Astrocyte (in vitro differentiated cells and primary cell): ENCODE measurements around the gene PHF12.

Source experiments
- CTCF ChIP-seq: IDR thresholded peaks from 2 replicates; pipeline ENCODE4 v1.5.1; 2011; ENCODE audit warnings: low read depth, mild to moderate bottlenecking, inconsistent platforms, low read length, moderate library complexity; ENCODE audit not compliant: insufficient read depth
- EZH2 ChIP-seq: IDR thresholded peaks from 2 replicates; pipeline ENCODE4 v1.6.1; 2012; ENCODE audit warnings: mild to moderate bottlenecking, low read length, inconsistent platforms; ENCODE audit not compliant: insufficient read depth

DNA sequence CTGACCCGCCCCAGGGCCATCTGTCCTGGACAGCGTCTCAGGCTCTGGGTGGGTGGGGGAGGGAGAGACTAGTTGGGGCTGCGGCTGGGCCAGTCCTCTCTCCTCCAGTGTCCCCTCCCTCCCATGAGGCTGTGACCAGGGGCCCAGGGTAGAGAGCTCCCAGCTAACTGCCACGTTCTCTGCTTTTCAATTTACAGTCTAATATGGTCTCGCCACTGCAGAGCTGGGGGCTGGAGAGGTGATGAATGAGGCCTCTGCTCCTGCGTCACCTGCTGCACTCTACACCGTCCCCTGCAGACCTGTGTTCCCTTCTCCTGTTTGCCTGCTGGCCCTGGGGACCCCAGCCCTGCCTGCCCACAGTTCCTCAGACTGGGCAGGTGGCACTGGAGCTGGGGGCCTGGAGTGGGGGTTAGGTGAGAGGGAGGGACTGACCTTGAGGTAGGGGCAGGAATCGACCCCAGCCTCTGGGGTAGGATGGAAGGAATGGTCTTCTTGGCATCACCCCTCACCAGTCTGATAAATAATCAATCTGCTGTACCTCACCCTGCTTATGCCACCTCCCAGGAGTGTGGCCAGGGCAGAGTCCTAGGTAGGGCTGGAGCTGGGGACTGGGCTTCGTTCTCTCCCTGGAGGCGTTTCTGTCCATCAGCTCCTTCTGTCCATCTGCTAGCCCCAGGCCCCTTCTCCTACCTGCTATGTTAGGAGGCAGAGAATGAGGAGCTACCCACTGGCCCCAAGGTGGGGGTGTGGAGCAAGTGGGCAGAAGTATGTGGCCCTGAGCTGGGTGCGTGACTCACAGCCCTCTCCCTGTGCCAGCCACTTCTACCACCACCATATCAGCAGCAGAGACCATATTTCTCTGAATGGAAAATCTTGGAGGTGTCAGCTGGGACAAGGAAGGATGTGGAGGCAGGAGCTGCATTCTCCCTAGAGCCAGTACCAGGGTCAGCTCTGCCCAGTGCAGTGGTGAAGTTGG is 41.6 kb upstream of the PHF12 start:
- TF ChIP-seq EZH2 (no peak), CTCF (no peak)
